ENCODE results near the gene GFAP.

The GFAP gene

DNA sequence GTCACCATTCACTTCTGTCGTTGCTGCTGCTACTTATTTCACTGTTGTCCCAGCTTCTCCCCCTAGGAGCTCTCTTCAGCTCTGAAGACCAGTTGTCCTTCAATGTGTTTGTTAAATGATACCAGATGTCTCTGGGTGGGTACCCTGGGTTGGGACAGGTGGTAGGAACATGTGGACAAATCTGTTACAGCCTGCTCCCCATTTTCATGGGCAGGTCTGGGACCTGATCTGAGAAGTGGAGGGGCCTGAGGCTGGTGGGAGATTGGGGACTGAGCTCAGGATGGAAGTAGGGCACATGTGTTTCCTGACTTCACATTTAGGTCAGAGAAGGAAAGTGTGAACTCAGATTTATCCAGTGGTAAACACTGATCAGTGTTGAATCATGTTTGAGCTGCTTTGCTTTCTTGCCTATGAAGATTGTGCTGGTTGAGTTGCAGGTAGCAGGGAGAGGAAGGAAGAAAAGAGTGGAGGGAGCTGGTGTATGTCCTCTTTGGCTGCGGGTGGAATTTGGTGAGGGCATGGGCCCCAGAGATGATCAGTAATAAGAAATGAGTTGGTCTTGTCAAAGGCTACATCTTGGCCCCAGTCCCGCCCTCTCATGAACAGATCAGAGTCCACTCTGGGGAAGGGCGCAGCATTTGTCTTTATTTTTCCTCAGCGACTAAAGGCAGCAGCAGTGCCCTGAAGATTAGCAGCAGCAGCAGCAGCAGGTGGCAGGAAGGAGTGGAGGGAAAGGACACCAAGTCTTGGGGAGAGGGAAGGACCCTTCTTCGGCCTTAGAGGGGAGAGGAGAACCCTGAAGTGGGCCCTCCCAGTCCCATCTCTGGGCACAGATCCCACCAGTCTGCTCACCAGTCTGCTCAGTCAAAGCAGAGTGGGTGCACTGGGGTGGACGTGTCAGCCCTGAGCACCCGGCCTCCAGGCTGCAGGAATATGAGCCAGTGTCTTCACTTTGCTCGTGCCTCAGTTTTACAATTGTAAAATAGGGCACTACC is 10.0 kb downstream of the GFAP start:
- Histone ChIP-seq H3F3A (ENCODE audit: insufficient read depth) (no peaks in the 10 kb centered on the region), H4K20me1 (ENCODE audit: low read depth, low read length) (no peaks in the 10 kb centered on the region), H3K79me2 (ENCODE audit: insufficient read depth, low read length) (no peaks in the 10 kb centered on the region), H3K36me3 (ENCODE audit: low read length) (no peaks in the 10 kb centered on the region), H2AFZ (ENCODE audit: low read depth, low read length, severe bottlenecking) (no peak overlapping the region), H3K27ac (ENCODE audit: low read depth, low read length) (no peak overlapping the region), H3K9ac (ENCODE audit: low read length) (no peak overlapping the region), H3K4me3 (ENCODE audit: insufficient read depth, low read length, poor library complexity, severe bottlenecking) (no peak overlapping the region), H3K9me2 (replicated peaks; ENCODE audit: insufficient read depth, low read length) (no peaks in the 10 kb centered on the region), H3K4me2 (ENCODE audit: low read depth, low read length, poor library complexity, severe bottlenecking) (no peak overlapping the region), H3K9me3 (ENCODE audit: insufficient read depth, low read length) (no peaks in the 10 kb centered on the region), H3K27me3 (ENCODE audit: low read length) (no peaks in the 10 kb centered on the region)
- TF ChIP-seq EZH2phosphoT487 (conservative IDR thresholded peaks at IDR 0.05; ENCODE audit: low read length): no peak
- TF ChIP-seq, protein P1, sequence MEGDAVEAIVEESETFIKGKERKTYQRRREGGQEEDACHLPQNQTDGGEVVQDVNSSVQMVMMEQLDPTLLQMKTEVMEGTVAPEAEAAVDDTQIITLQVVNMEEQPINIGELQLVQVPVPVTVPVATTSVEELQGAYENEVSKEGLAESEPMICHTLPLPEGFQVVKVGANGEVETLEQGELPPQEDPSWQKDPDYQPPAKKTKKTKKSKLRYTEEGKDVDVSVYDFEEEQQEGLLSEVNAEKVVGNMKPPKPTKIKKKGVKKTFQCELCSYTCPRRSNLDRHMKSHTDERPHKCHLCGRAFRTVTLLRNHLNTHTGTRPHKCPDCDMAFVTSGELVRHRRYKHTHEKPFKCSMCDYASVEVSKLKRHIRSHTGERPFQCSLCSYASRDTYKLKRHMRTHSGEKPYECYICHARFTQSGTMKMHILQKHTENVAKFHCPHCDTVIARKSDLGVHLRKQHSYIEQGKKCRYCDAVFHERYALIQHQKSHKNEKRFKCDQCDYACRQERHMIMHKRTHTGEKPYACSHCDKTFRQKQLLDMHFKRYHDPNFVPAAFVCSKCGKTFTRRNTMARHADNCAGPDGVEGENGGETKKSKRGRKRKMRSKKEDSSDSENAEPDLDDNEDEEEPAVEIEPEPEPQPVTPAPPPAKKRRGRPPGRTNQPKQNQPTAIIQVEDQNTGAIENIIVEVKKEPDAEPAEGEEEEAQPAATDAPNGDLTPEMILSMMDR (IDR thresholded peaks at IDR 0.05; ENCODE audit: insufficient read depth, low read length, poor library complexity, severe bottlenecking): no peak

DNA sequence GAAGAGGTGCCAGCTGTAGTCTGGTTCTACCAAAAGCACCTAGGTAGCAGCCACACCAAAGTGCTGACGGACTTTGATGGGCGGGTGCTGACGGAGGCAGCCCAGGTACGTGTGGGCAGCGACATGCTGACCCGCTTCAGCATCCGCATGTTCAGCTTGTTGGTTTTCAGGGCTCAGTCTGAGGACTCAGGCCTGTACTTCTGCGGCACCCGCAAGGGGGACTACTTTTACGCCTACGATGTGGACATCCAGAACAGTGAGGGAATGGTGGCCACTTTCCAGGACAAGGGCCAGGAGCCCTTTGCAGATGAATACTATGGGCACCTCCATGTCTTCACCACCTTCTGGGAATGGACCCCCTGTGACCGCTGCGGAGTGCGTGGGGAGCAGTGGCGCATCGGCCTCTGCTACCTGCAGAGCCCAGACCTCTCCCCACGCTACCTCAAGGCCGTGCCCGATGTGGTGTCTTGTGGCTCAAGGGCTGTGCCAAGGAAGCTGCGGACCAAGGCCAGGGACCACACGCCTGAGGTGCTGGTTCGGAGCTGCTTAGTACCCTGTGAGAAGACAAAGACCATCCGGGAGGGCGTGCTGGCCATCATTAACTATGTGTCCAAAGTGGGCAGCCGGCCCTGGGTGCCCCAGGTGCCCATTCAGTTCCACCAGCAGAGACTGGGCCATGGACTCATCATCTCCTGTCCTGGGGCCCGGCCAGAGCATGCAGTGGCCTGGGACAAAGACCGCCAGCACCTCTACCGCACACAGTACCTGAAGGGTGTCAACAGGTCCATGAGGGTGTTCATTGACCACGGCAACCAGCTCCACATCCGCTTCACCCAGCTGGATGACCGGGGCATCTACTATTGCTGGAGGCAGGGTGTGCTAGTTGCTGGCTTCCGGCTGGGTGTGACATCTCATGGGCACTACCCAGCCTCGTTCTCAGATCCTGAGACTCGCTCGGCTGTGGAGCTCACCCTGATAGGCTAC is 11.0 kb downstream of the GFAP start:
- H3K9me3 ChIP-seq (ENCODE audit: insufficient read depth, low read length): no peaks in the 10 kb centered on the region
- H3K36me3 ChIP-seq (ENCODE audit: low read length): no peaks in the 10 kb centered on the region
- H3K27me3 ChIP-seq (ENCODE audit: low read length): no peaks in the 10 kb centered on the region
- TF ChIP-seq, protein P1 (IDR thresholded peaks at IDR 0.05; ENCODE audit: insufficient read depth, low read length, poor library complexity, severe bottlenecking): no peak
- TF ChIP-seq EZH2phosphoT487 (conservative IDR thresholded peaks at IDR 0.05; ENCODE audit: low read length): no peak
- H3K4me3 ChIP-seq (ENCODE audit: insufficient read depth, low read length, poor library complexity, severe bottlenecking): no peak overlapping the region
- H3K9me2 ChIP-seq (replicated peaks; ENCODE audit: insufficient read depth, low read length): no peaks in the 10 kb centered on the region
- H3K9ac ChIP-seq (ENCODE audit: low read length): no peak overlapping the region
- H3K27ac ChIP-seq (ENCODE audit: low read depth, low read length): no peak overlapping the region
- H3K79me2 ChIP-seq (ENCODE audit: insufficient read depth, low read length): no peaks in the 10 kb centered on the region
- no peaks in the 10 kb centered on the region for H3F3A ChIP-seq (ENCODE audit: insufficient read depth)
- no peaks in the 10 kb centered on the region for H4K20me1 ChIP-seq (ENCODE audit: low read depth, low read length)
- H3K4me2 ChIP-seq (ENCODE audit: low read depth, low read length, poor library complexity, severe bottlenecking): no peak overlapping the region
- no peak overlapping the region for H2AFZ ChIP-seq (ENCODE audit: low read depth, low read length, severe bottlenecking)

DNA sequence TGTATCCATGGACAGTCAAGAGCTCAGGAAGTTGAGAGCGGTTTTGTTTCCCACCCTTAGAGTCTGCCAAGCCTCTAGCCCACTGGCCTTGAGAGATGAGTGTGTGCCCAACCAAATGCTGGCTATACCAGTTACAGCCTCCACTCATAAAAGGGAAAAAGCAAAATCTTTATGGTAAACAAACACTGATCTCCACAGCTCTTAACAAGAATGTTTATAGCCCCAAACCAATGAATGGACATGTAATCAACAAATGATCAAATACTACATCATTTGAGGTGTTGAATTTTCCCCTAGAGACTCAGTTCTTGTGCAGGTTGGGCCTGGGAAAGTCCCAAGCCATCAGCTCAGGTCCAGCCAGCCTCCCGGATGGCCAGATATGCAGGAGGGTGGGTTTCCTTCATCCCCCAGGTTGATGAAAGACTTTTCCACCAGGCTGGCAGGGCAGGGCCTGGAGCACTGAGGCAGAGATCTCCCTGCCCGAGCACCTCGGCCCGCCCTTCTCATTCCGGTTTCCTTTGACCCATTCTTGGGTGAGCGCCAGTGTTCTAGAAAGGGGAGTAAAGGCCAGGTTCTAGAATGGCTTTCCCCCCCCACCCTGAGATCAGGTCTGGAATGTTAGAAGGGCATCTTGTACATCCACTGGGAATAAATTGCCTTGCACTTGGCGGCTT is 12.2 kb downstream of the GFAP start:
- Histone ChIP-seq H3K9me2 (replicated peaks; ENCODE audit: insufficient read depth, low read length) (no peaks in the 10 kb centered on the region), H3K36me3 (ENCODE audit: low read length) (no peaks in the 10 kb centered on the region), H3K79me2 (ENCODE audit: insufficient read depth, low read length) (peaks cover 11% of the 10 kb centered on the region), H3K4me2 (ENCODE audit: low read depth, low read length, poor library complexity, severe bottlenecking) (no peak overlapping the region), H3K9me3 (ENCODE audit: insufficient read depth, low read length) (no peaks in the 10 kb centered on the region), H3K27me3 (ENCODE audit: low read length) (no peaks in the 10 kb centered on the region), H3F3A (ENCODE audit: insufficient read depth) (no peaks in the 10 kb centered on the region), H4K20me1 (ENCODE audit: low read depth, low read length) (no peaks in the 10 kb centered on the region), H3K9ac (ENCODE audit: low read length) (no peak overlapping the region), H3K27ac (ENCODE audit: low read depth, low read length) (no peak overlapping the region), H3K4me3 (ENCODE audit: insufficient read depth, low read length, poor library complexity, severe bottlenecking) (no peak overlapping the region), H2AFZ (ENCODE audit: low read depth, low read length, severe bottlenecking) (no peak overlapping the region)
- TF ChIP-seq EZH2phosphoT487 (conservative IDR thresholded peaks at IDR 0.05; ENCODE audit: low read length): no peak
- TF ChIP-seq, protein P1 (IDR thresholded peaks at IDR 0.05; ENCODE audit: insufficient read depth, low read length, poor library complexity, severe bottlenecking): no peak
